Raji (cell line): Measurements from ENCODE around the gene LDB2.

ENCODE experiments used
- POLR2A ChIP-seq: IDR thresholded peaks from 2 replicates; pipeline ENCODE4 v1.6.1; 2011; ENCODE audit warnings: low read depth, low read length, control low read depth; ENCODE audit not compliant: insufficient read depth

Gene LDB2

DNA sequence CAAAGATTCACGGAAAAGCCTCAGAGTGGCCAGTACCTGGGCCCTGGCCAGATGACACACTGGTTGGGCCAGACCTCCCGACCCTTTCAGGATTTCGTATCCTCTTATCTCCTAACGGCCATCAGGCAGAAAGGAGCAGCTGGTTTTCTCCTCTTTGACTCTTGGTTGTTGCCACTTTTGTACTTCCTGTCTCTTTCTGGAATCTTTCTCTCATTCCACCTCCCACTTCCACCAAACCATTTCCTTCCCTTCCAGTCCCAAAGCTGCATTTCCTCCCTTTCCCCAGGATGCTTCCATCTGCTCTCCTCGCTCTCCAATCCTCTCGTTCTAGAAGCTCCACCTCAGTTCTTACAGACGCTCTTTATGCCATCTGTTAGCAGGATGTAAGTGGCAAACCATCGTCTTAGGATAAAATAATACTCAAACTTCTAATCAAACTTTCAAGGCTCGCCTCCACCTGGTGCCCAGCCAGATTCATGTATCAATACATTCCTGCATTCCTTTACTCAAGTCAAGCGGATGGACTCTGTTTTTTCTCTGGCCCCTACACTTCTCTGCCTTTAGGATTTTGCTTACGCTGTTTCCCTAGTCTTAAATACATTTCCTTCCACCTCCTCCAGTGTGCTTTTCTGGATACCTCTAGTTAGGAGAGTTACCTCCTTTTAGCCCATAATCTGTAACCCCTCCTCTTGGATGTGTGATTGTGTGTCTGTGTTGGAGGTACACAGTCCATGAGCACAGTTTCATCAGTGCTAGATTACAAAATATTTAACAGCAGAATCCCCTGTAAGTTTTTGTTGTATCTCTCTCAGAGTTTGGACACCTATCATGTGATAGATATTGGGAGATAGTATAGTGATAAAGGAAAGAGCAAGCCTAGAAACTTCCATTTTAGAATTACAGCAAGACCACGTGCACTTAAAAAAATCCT is 70.4 kb downstream of the LDB2 start:
- TF ChIP-seq POLR2A, result no peak

DNA sequence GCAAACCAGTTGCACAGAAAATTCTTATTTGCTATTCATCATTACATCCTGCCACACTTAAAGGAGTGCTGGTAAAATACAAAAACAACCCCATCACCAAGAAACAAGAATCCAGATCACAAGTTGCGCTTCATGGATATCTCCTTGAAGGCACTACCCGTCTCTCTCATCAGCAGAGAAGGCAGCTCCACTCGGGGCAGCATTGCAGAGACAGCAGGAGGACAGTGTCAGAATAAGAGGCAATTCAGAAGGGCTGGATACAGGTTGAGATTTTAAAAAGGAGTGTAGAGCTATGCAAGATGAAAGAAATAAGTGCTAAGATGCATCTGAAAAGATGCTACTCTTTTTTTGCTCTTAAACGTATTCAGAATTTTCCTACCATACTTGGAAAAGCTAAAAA is 71.4 kb downstream of the LDB2 start:
- no peak for TF ChIP-seq POLR2A

DNA sequence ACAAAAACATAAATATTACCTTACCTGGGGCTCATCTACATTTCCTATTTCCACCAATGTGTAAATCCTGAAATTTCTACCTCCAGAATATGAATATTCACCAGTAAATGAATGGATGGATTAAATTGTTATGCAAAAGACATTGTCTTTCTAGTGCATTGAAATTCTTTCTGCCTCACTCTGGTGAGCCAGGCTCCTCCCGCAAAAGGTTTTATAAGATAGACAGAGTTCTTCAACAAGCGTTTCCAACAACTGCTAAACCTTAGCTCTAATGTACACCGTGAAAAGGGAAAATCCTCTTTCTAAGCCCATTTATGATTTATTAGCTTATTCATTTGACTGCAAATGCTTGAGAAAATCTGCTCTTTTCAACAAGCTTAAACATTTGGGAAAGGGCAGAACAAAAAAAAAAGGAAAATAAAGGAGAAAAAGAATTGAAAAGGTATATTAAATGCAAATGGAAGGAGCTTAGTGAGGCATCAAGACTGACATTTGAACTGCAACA is 72.0 kb downstream of the LDB2 start:
- TF ChIP-seq POLR2A, result no peak

DNA sequence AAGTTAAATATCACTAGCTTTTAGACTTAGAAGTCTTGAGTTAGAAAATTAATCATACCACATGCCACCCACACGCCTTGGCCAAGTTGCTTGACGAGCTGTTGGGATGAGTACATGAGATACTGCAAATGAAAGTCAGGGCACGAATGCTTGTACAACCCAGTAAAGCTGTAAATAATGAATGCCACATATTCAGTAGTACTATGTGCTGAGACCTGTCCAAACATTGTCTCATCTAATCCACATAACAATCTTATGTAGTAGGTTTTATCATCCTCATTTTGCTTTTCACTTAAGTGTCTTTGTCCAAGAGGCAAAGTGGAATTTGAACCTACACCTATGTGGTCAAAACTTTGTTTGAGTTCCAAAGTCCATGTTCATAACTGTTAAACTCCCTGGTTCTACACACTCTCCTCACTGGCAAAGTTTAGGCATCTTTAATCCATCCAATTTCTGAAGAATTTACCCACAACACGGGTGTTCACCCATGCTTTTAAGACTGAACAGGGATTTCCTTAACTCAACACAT is 74.1 kb downstream of the LDB2 start:
- TF ChIP-seq POLR2A, result no peak

DNA sequence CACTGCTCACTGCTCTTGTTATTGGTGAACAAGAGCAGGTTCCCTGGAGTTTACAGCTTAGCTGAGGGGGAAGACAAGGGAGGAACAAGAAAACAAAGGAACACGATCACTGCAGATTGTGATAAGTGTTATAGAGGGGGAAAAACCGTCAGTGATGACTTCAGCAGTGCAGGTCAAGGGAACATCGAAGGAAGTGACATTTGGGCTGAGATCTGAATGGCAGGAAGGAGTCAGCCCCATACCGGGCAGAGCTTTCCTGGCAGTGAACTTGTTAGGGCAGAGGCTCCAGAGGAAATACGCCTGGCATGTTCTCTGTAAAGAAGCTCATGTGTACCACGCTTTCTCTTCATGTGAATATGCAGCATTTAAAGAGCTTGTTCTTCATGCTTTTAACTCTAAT is 78.1 kb downstream of the LDB2 start:
- TF ChIP-seq POLR2A, result no peak

DNA sequence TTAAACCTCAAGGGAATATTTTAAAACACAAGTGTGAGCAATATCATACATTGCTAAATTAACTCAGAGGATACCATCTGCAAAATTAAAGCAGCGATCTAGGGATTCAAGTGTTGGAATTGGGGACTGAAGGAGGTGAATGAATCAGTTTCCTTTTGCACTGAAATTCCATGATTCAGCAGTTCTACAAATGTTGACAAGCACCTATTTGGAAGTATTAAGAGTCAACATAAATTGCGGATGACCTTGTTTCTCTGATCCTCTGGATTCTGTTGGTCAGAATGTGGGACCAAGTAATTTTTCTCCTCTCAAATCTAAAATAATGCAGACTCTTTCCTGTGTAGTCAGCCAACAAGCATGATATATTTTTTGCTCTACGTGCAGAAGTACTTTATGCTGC is 78.8 kb downstream of the LDB2 start:
- no peak for TF ChIP-seq POLR2A

DNA sequence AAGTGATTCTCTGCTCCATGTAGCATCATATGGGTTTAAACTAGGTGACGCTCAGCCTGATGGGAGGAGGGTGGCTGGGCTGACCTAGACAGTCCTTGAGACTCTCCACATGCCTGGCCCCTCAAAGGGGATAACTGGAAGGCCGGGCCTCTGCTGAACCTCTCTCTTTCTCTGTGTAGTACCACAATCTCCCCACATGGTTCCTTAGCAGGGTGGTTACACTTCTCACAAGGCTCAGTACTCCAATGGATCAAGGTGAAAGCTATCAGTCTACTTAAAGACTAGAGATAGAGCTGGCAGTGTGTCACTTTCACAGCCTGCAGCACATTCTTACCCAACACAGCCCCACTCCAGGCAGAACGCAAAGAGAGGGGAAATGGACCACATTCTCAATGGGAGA is 80.4 kb downstream of the LDB2 start:
- no peak for TF ChIP-seq POLR2A

DNA sequence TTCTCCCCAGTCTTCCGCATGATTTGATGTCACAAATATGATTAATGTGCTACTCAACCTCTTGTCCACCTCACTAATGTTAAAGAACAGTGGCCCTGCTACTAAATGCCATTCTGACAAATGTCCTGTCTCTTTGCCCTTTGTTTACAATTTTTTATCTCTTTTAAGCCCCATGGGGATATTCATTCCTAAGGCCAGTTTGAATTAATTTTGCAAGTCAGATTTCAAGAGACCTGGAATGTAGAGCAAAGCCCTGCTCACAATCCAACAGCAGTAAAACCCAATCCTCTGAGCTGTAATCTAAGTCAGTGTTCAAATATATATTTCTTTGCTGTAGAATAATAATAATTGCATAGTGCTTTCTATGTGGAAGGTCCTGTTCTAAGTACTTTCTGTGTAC is 81.2 kb downstream of the LDB2 start:
- no peak for TF ChIP-seq POLR2A

DNA sequence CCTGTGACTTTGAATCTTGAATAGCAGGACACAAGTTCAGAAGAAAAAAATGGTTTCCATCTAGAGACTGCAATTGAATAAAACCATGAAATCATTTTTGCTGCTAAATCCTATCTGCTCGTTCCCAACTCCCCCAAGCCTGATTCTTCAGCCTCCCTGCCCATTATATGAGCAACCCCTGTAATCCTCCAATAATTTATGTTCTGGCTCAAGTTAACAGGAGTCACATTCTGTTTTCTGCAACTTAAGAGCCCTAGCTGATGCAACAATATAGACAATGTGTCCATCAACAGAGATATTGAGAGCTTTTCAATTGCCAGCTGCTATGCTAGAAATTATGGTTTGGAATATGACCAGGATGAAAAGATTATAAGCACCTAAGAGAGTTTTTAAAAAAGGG is 84.1 kb downstream of the LDB2 start:
- no peak for TF ChIP-seq POLR2A

DNA sequence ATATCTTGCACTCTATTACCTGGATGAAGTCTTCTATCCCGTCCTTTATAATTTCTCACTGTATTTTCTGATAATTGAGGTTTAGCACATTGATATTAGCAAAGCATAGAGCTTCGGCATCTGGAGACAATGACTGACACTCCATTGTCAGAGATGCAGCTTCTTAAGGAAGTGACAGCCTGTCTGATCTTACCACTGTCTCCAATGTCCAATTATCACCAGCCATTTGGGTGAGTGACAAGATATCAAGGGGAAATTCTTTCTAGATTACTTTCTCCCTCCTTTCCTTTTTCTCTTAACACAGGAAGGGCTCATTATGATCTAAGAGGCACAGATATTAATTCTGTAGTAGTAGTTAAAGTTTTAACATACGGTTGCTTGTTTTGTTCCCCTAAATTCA is 86.4 kb downstream of the LDB2 start:
- no peak for TF ChIP-seq POLR2A

DNA sequence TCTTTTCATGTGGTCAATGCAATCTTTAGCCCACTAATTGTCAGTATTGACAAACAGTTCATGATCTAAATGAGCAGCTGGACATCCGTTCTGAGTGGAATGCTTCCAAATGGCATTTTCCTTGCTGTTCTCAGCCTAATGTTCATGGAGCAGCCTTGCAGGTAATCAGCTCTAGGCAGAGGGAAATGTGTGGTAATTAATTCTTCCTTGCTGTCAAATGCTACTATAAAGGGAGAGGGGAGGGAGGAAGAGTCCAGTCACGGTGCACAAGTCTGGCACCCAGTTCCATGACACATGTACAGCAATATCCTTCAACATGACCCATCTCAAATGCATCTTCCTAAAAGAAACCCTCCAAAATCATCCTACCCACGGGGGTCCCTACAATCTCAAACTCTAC is 88.5 kb downstream of the LDB2 start:
- no peak for TF ChIP-seq POLR2A

DNA sequence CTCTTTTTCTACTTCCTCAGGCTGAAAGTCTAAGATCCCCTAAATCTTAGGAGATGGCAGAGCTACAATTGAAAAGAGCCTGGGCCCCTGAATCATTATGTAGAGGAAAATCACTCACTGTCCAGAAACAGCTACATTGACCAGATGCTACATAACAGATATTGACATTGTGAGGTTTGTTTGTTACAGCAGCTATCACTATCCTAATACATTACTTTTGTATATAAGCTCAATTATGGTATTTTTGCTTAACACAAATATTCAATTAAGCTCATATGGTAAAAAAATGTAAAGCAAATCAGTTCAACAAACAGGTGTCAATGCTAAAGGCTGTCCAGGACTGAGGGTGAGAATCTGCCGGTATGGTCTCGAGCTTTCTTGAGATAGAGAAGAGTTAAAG is 89.4 kb downstream of the LDB2 start:
- TF ChIP-seq POLR2A, result no peak

DNA sequence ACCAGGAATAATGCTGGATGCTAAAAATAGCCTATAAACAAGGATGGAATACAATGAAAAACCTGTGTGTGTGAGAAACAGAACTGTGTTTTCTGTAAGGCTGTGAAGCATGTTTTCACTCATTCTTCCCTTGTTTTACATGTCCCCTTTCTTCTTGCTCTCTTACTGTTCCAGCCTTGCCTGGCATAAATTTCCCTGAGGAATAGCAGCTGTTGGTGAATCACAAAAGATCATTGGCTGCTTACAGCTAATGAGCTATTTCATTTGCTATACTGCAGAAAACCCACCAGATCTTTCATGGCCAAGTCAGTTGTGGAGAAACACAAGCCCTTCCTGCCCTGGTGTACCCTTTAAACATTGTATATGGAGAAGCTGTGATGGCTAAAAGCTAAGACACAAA is 91.1 kb downstream of the LDB2 start:
- no peak for TF ChIP-seq POLR2A

DNA sequence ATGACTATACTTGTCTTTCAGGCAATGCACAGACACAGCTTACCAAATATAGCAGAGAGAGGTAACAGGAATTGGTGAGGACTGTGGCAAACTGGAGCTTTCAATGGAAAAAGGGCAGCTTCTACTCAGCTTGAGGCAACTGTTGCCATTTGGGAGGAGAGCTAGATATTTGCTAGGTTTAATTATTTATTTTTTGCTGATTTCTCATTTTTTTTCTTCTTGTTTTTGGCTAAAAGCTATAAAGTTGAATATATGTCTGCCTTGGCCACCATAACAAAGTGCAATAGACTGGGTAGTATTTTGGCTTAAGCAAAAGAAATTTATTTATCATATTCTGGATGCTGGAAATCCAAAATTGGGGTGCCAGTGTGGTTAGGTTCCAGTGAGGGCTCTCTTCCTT is 93.9 kb downstream of the LDB2 start:
- TF ChIP-seq POLR2A, result no peak

DNA sequence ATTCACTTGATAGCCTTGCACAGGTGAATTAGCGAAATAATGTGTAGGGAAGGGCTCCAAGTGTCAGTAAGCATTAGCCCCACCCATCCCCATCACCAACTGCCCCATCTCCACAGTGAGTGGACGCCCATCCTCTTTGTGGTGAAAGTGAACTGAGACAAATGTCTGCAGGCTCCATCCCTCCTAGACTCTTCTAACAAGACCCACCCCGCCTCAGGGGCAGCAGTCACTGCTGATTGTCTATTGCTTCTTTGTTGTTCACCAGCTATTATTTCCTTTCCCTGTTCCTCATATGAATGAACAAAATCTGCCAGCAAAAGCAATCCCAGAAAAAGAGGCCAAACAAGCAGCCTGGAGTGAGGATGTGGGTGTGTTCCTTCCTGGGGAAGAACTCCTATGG is 96.4 kb downstream of the LDB2 start:
- no peak for TF ChIP-seq POLR2A

DNA sequence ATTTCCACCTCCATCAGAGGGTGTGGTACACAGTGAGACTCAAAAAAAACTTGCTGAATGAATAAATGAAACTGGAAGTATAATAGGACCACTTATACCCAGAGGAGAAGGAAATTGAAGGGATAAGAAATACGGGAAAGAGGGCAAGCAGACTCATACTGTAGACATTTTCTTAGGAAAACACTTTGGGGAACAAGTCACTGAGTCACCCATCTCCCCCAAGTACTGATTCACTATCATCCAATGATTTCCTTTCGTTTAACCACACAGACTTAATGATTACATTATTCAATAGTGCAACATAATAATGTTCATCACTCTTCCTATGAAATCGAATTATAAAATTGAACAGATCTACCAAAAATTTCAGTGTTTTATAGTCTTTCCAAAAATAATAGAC is 97.1 kb downstream of the LDB2 start:
- TF ChIP-seq POLR2A, result no peak

DNA sequence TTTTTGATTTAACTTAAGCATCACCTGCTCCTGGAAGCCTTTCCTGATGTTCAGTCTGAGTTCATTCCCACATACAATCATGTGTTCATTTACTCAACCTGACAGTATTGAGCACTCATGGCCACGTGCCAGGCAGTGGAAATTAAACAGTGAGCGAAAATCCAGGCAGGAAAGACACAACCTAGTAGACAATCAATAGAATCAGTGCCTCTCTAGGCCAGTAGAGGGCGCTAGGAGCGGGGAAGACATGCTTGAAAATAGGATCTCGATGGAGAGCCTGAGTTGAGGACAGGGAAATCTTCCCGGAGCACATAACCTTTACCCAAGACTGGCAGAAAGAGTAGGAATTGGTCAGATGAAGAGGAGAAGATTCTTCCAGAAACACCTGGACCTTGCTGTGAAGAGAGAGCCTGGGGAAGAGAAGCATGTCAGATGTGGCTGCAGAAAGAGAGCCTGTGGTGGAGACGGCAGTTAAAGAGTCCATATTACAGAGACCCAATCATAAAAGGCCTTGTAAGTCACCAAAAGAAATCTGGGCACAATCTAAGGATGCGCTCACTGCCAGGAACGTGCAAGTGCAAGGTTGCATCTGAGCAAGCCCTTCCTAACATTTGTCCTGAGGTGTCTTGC is 103.5 kb downstream of the LDB2 start:
- no peak for TF ChIP-seq POLR2A

DNA sequence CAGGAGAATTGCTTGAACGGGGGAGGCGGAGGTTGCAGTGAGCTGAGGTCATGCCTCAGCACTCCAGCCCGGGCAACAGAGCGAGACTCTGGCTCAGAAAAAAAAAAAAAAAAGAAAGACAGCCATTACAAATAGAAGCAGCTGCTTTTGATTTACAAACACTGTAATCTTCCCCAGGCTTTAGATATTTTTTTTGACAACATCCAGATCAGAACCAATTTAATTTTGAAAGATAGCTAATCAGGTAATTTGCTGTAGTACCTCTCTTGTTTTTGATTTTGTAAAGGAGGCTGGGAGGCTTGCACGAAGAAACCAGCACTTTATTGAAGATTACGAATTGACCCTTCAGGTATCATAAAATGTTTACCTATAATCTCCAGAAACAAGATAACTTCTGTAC is 107.0 kb downstream of the LDB2 start:
- no peak for TF ChIP-seq POLR2A
